GM21423 (cell line): ENCODE results near the gene PLCB4.

Experiments
- ATAC-seq: cut with Tn5 transposase; IDR thresholded peaks from one replicate; pipeline ENCODE4 v1.9.1; 2021; ENCODE audit warnings: mild to moderate bottlenecking, moderate library complexity; ENCODE audit not compliant: unreplicated experiment

The PLCB4 gene

GRCh38 chr20:9508696-9509178 lies 439.9 kb downstream of the PLCB4 start:
- ATAC-seq, result no peak

GRCh38 chr20:9509246-9509645 lies 440.4 kb downstream of the PLCB4 start:
- no peak for ATAC-seq

- peak; percentile 42 for ATAC-seq
Measured at GRCh38 chr20:9510911-9511310, 442.0 kb downstream of the PLCB4 start.

GRCh38 chr20:9514072-9514460 lies 445.2 kb downstream of the PLCB4 start:
- no peak for ATAC-seq

- ATAC-seq, result no peak
Measured at GRCh38 chr20:9514461-9515213, 445.8 kb downstream of the PLCB4 start, which contains the start of gene LAMP5. TSS of gene LAMP5 (plus strand) at chr20:9514590. CDS start at chr20:9514853, 263 bp downstream.

GRCh38 chr20:9515214-9515585 lies 446.3 kb downstream of the PLCB4 start:
- ATAC-seq, result no peak

GRCh38 chr20:9515741-9516233 lies 446.9 kb downstream of the PLCB4 start:
- peak; percentile 2 for ATAC-seq

GRCh38 chr20:9516234-9516871 lies 447.5 kb downstream of the PLCB4 start:
- ATAC-seq, result peak; percentile 44

- no peak for ATAC-seq
Measured at GRCh38 chr20:9517297-9518162, 448.6 kb downstream of the PLCB4 start.

- no peak for ATAC-seq
Measured at GRCh38 chr20:9518576-9519175, 449.8 kb downstream of the PLCB4 start.

- no peak for ATAC-seq
Measured at GRCh38 chr20:9520086-9520485, 451.2 kb downstream of the PLCB4 start.

GRCh38 chr20:9523636-9524035 lies 454.7 kb downstream of the PLCB4 start:
- ATAC-seq, result no peak
